HG03196 (cell line): Measurements from ENCODE around the gene HEATR3.

Experiments
- ATAC-seq: cut with Tn5 transposase; IDR thresholded peaks from one replicate; pipeline ENCODE4 v1.9.1; 2021; ENCODE audit not compliant: unreplicated experiment

Gene HEATR3, protein sequence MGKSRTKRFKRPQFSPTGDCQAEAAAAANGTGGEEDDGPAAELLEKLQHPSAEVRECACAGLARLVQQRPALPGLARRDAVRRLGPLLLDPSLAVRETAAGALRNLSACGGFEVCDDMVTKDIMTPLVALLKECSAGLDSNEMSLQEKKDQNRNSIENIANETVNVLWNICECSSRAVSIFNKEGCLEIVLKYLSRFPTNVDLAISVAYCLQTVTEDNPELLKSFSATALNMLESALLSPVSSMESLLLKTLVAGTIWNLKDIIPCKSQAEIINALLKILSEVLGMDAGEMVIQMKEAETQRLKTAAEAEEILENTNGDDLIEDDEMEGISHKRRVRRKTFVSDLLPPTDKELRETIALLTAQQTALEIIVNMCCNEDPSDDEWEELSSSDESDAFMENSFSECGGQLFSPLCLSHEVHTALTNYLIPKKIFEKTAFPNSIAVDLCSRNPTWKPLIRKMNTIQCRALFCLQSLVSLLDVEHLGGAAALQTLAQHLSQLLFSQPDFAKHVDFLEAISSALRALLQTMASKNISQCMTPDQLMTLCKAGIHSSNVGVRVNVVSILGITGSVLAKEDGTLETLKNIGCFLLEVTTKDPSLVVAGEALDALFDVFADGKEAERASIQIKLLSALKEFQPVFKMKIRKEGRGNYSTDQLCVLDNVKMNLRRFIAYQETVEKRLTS

GRCh38 chr16:50065624-50066481, at the start of gene HEATR3:
HEATR3 (plus strand) TSS chr16:50065970; CDS start chr16:50066132, 162 bp downstream.
- ATAC-seq = peak; percentile 74

DNA sequence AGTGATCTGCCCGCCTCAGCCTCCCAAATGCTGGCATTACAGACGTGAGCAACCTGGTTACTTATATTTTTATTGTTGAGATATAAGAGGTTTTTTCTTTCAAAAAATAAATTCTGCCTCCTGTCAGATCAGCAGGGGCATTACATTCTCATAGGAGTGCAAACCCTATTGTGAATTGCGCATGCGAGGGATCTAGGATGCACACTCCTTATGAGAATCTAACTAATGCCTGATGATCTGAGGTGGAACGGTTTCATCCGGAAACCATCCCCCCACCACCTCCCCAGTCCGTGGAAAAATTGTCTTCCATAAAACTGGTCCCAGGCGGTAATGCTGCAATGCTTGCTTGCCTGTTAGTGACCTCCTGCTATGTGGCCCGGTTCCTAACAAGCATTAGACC, 48.2 kb upstream of the HEATR3 start:
- no peak for ATAC-seq

DNA sequence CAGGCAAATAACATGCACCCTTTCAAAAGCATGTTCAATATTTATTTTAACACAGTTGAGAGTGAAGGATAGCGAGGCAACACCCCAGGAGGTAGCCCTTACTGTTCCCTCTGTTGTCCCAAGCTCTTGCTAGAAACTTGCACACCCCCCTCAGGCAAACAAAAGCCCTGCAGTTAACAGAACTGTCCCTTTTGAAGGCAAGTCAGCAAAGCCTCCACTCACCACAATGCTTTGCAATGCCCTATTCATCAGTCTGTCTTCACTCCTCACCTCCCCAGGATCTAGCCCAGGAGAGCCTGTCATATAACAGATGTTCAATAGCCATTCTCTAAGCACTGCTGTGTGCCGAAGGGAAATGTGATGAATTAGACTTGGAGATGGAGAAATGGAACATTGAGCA, 44.2 kb upstream of the HEATR3 start:
- no peak for ATAC-seq

GRCh38 chr16:50023641-50024040, 42.1 kb upstream of the HEATR3 start:
- ATAC-seq = no peak

DNA sequence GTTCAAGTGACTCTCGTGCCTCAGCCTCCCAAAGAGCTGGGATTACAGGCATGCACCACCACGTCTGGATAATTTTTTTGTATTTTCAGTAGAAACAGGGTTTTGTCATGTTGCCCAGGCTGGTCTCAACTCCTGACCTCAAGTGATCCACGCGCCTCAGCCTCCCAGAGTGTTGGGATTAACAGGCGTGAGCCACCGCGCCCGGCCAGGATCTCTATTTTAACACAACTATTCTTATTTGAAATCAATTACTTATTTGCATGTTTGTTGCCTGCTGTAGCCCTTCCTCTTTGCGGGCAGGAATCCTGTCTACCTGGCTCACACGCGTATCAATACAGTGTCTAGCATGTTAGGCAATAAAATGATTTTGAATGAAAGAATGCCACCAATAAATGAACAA, 41.6 kb upstream of the HEATR3 start:
- no peak for ATAC-seq

- ATAC-seq = peak; percentile 97
Observed at GRCh38 chr16:50024684-50025536, 40.9 kb upstream of the HEATR3 start, which contains the start of gene CNEP1R1. CNEP1R1 (plus strand) TSS chr16:50025225; CDS start chr16:50025316, 91 bp downstream.

- ATAC-seq = no peak
Observed at GRCh38 chr16:50025537-50025931, 40.2 kb upstream of the HEATR3 start.

GRCh38 chr16:50027829-50028228, 37.9 kb upstream of the HEATR3 start:
- no peak for ATAC-seq

DNA sequence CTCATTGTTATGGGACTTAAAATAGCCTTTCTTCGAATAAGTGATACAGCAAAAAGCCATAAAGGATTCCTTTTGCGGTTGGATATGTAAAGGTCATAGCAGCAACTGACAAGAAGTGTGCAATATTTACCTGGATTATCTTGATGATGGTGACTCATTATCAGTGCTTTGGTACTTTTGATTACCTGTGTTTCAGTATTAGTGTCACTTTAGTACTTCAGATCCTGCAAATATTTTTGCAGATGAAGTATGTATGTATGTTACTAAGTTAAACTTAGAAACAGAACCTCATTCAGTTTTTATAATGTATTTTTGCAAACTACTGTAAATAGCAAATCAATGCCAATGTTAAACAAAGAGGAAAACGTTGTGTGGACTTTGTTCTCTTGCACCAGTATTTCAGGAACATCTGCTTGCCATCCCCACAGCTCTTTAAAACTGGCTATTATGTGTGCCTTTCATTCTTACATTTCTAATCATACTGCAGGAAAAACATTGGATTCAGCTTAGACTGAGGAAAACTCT, 30.2 kb upstream of the HEATR3 start:
- no peak for ATAC-seq

GRCh38 chr16:50036426-50036825, 29.3 kb upstream of the HEATR3 start:
- ATAC-seq = no peak

DNA sequence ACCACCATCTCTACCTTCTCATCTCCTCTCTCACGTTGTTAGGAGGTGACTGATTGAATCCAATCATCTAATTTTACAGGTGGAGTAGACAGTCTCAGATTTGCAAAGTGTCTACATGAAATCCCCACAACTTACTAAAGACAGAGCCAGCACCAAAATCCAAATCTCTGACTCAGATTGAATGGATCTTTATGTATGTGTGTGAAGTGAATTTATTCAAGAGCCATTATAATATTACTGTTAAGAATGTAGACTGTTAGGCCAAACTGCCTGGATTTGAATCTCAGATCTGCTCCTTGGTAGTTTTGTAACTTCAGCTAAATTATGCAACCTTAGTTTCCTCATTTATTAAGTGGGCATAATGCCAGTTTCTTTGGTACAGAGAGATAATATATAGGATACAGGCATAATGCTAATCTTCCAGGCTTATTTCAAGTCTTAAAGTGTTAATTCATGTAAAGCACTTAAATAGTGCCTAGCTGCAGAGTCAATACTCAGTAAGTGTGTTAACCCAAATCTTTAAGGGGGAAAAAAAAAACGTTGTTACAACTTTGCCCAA, 28.0 kb upstream of the HEATR3 start:
- no peak for ATAC-seq

- no peak for ATAC-seq
Observed at GRCh38 chr16:50038286-50038685, 27.5 kb upstream of the HEATR3 start.

DNA sequence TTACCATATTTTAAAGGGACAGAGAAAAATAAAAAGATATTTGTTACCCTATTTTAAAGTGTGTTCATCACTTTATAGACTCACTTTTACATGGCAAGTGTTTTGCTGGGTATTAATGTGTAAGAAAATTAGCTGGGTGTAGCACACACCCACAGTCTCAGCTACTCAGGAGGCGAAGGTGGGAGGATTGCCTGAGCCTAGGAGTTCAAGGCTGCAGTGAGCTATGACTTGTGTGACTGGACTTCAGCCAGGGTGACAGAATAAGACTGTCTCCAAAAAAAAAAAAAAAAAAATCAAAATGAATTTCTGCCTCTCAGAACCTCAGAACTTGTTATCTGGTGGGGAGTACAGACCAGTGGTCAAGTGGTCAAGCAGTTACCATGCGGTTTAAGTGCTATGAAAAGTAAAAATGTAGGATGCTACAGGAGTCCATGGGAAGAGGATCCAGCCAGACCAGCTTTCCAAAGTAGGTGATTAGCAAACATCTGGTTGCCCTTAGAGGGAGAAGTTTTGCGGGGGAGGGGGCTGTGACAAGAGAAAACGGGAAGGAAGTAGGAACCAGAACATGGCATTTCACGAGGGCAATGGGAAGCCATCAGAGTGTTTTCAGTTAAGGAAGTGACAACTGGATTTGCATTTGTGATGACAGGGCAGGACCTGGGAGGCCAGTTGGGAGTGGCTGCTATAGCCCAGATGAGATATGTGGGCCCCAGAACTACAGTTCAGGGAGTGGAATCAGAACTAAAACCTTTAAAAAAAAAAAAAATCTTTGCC, 26.8 kb upstream of the HEATR3 start:
- no peak for ATAC-seq

DNA sequence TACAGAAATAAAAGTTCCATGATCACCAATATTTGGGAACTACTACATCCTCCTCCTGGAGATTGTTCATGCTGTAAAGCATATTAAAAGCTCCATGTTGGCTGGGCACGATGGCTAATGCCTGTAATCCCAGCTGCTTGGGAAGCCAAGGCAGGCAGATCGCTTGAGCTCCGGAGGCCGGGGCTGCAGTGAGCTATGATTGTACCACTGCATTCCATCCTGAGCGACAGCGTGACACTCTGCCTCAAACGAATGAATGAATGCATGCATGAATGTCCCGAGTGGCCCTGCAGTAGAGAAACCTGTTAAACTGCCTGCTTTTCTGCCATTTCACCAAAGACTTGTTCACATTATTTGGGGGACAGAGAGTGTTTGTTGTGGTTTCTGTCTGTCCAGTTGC, 25.8 kb upstream of the HEATR3 start:
- no peak for ATAC-seq

DNA sequence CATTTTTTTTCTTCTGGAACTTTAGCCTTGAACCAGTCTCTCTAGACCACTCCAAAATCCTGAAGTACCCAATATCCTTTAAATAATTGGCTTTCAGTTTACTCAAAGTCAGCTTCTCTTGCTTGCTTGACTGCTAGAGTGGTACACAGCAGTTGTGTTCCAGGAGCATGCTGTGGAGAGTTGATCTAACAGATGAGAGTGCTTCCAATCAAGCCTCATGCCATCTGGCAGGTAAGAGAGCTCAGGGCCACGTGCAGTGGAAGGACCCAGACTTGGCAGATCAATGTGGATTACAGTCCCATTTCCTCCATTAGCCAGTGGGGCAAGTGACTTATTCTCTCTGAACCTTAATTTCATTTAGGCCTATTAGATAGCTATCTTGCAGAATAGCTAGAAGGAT, 25.1 kb upstream of the HEATR3 start:
- no peak for ATAC-seq

DNA sequence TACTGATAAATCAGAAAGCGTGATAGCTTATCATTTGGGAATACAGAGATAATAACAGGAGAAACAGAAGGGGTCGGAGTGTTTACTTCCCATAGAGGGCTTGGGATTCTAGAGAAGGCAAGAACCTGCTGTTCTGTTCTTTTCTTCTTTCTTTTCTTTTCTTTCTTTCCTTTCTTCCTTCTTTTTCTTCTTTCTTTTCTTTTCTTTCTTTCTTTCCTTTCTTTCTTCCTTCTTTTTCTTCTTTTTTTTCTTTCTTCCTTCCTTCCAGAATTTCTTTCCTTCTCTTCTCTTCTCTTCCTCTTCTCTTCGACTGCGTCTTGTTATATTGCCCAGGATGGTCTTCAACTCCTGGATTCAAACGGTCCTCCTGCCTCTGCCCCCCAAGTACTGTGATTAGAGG, 22.4 kb upstream of the HEATR3 start:
- ATAC-seq = no peak

- ATAC-seq = no peak
Observed at GRCh38 chr16:50045412-50045811, 20.4 kb upstream of the HEATR3 start.

DNA sequence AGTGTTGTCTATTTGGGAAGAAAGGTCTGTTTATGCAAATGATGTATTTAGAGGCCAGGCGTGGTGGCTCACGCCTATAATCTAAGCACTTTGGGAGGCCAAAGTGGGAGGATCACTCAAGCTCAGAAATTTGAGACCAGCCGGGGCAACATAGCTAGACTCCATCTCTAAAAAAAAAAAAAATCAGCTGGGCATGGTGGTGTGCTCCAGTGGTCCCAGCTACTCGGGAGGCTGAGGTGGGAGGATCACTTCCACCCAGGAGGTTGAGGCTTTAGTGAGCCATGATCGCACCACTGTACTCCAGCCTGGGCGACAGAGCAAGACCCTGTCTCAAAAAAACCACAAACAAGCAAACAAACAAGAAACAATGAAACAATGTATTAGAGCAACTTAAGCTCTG, 18.9 kb upstream of the HEATR3 start:
- no peak for ATAC-seq

DNA sequence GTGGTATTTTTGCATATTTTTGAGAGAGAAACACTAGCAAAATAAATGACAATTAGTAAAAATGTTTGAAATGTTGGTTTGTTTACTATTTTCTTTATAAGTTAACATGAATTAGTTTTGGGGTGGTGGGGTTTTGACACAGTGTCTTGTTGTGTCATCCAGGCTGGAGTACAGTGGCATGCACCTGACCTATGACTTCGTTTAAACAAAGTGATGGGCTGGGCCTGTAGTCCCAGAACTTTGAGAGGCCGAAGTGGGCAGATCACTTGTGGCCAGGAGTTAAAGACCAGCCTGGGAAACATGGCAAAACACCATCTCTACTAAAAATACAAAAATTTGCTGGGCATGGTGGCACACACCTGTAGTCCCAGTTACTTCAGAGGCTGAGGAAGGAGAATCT, 17.9 kb upstream of the HEATR3 start:
- ATAC-seq = no peak
